H1 (cell line): ENCODE measurements around the gene GJB3. TPM values are rescaled to one million over a fixed set of nuclear protein-coding genes. Genes with fewer than 3 reads are reported as not detected.

Experiments
- CTCF ChIA-PET: fragments of 300-600 bp; sonication (Branson Sonifier 250); formaldehyde crosslinking; loops from one replicate; lab custom pipeline; 2021; ENCODE audit not compliant: partially characterized antibody; lab: Charles Lee
- POLR2A ChIA-PET: fragments of 300-600 bp; sonication (Branson Sonifier 250); formaldehyde crosslinking; loops from one replicate; lab custom pipeline; 2021; ENCODE audit warnings: inconsistent platforms; ENCODE audit not compliant: partially characterized antibody; lab: Charles Lee
- DNase-seq, 2 experiments: peaks; one replicate each; pipeline versions ENCODE4 v3.0.0 to v3.0.0-alpha.2; 2010 to 2022; ENCODE audit warnings: low spot score in 2 of 2, low read depth in 1 of 2, mixed read lengths in 1 of 2
- FAIRE-seq: peaks from 2 replicates; lab custom pipeline; 2011; peaks lifted over from hg19 to GRCh38; lab: Jason Lieb, UNC
- H2AFZ ChIP-seq: 2 replicates; pipeline ENCODE4 v1.8.1; 2012; ENCODE audit warnings: low read length, inconsistent platforms
- H2AK5ac ChIP-seq: 2 replicates; pipeline ENCODE4 v1.6.1; 2013; ENCODE audit warnings: low read depth, low read length
- H2BK120ac ChIP-seq: replicated peaks from 2 replicates; pipeline ENCODE3; 2013; ENCODE audit warnings: low read depth, low read length, inconsistent platforms
- H2BK12ac ChIP-seq: 2 replicates; pipeline ENCODE4 v1.6.1; 2013; ENCODE audit warnings: low read depth, low read length
- H2BK15ac ChIP-seq: 2 replicates; pipeline ENCODE4 v1.6.1; 2013; ENCODE audit warnings: low read length
- H2BK20ac ChIP-seq: 2 replicates; pipeline ENCODE4 v1.6.1; 2013; ENCODE audit warnings: low read length
- H2BK5ac ChIP-seq: 2 replicates; pipeline ENCODE4 v1.6.1; 2013; ENCODE audit warnings: low read depth, low read length
- H3K14ac ChIP-seq: 2 replicates; pipeline ENCODE4 v1.6.1; 2013; ENCODE audit warnings: inconsistent platforms; ENCODE audit not compliant: insufficient read length
- H3K18ac ChIP-seq: 2 replicates; pipeline ENCODE4 v1.6.1; 2013; ENCODE audit warnings: low read length; ENCODE audit errors: extremely low read depth
- H3K23ac ChIP-seq: 2 replicates; pipeline ENCODE4 v1.6.1; 2013; ENCODE audit warnings: inconsistent platforms; ENCODE audit not compliant: insufficient read length
- H3K23me2 ChIP-seq: 2 replicates; pipeline ENCODE4 v1.6.1; 2013; ENCODE audit warnings: low read depth, low read length
- H3K27ac ChIP-seq: 2 replicates; pipeline ENCODE4 v1.6.1; 2011; ENCODE audit warnings: low read depth, low read length, inconsistent platforms
- H3K27me3 ChIP-seq, 4 experiments: replicated peaks in 1 of 4; 1 replicate in 1 of 4; 2 replicates in 3 of 4; pipeline versions ENCODE4 v1.6.1 to v1.8.1; 2011 to 2013; ENCODE audit warnings: low read length in 3 of 4, mild to moderate bottlenecking in 3 of 4, inconsistent platforms in 2 of 4, mixed read lengths in 2 of 4, moderate library complexity in 1 of 4; ENCODE audit not compliant: control insufficient read depth in 3 of 4, insufficient read depth in 3 of 4; ENCODE audit errors: extremely low read depth in 1 of 4
- H3K36me3 ChIP-seq, 4 experiments: 2 replicates each; pipeline versions ENCODE4 v1.6.1 to v1.8.1; 2011 to 2013; ENCODE audit warnings: mild to moderate bottlenecking in 4 of 4, low read length in 3 of 4, moderate library complexity in 2 of 4, control low read depth in 1 of 4, inconsistent platforms in 1 of 4; ENCODE audit not compliant: insufficient read depth in 4 of 4, control insufficient read depth in 2 of 4
- H3K4ac ChIP-seq: replicated peaks from 2 replicates; pipeline ENCODE3; 2013; ENCODE audit warnings: low read length, low read depth, mixed read lengths, inconsistent platforms; ENCODE audit not compliant: insufficient read length
- H3K4me1 ChIP-seq, 4 experiments: replicated peaks in 1 of 4; 1 replicate in 1 of 4; 2 replicates in 3 of 4; pipeline versions ENCODE4 v1.6.1 to v1.8.1; 2011 to 2013; ENCODE audit warnings: low read length in 3 of 4, inconsistent platforms in 2 of 4, mixed read lengths in 1 of 4; ENCODE audit not compliant: insufficient read depth in 4 of 4, control insufficient read depth in 3 of 4
- H3K4me2 ChIP-seq, 2 experiments: 2 replicates each; pipeline versions ENCODE4 v1.6.1 to v1.8.1; 2011 to 2013; ENCODE audit warnings: low read depth in 2 of 2, low read length in 2 of 2, control low read depth in 1 of 2, inconsistent platforms in 1 of 2, mild to moderate bottlenecking in 1 of 2; ENCODE audit not compliant: insufficient read depth in 1 of 2
- H3K4me3 ChIP-seq, 4 experiments: fragments of 200-600, 300-600 bp in 1 of 4; sonication (generic), shearing (Covaris generic), sonication (Bioruptor Twin) in 1 of 4; 2 replicates each; pipeline versions ENCODE4 v1.5.1 to v1.8.1; 2011 to 2016; ENCODE audit warnings: low read length in 4 of 4, low read depth in 3 of 4, control low read depth in 2 of 4, inconsistent platforms in 2 of 4, mild to moderate bottlenecking in 2 of 4, mixed read lengths in 1 of 4, moderate library complexity in 1 of 4; ENCODE audit not compliant: insufficient read depth in 2 of 4; ENCODE audit errors: extremely low read depth in 1 of 4
- H3K56ac ChIP-seq: replicated peaks from 2 replicates; pipeline ENCODE3; 2013; ENCODE audit warnings: low read depth, mild to moderate bottlenecking, mixed read lengths, low read length, inconsistent platforms; ENCODE audit not compliant: insufficient read length
- H3K79me1 ChIP-seq: 2 replicates; pipeline ENCODE4 v1.6.1; 2013; ENCODE audit warnings: low read depth, low read length, control low read depth
- H3K79me2 ChIP-seq, 2 experiments: 2 replicates each; pipeline versions ENCODE4 v1.6.1 to v1.8.1; 2012 to 2013; ENCODE audit warnings: low read length in 2 of 2, mild to moderate bottlenecking in 2 of 2, inconsistent platforms in 1 of 2; ENCODE audit not compliant: insufficient read depth in 2 of 2, control insufficient read depth in 1 of 2
- H3K9ac ChIP-seq, 4 experiments: replicated peaks in 1 of 4; 1 replicate in 1 of 4; 2 replicates in 3 of 4; pipeline versions ENCODE4 v1.6.1 to v1.8.1; 2011 to 2013; ENCODE audit warnings: low read depth in 3 of 4, low read length in 3 of 4, control low read depth in 2 of 4, mild to moderate bottlenecking in 2 of 4, moderate library complexity in 2 of 4, inconsistent platforms in 1 of 4; ENCODE audit errors: extremely low read depth in 1 of 4
- H3K9me3 ChIP-seq, 2 experiments: 2 replicates each; pipeline versions ENCODE4 v1.6.1 to v1.8.1; 2012 to 2013; ENCODE audit warnings: mild to moderate bottlenecking in 2 of 2, moderate library complexity in 2 of 2, control low read depth in 1 of 2, inconsistent platforms in 1 of 2, low read depth in 1 of 2, low read length in 1 of 2, mixed read lengths in 1 of 2; ENCODE audit not compliant: insufficient read depth in 2 of 2
- H4K20me1 ChIP-seq, 2 experiments: replicated peaks in 1 of 2; 2 replicates each; pipeline versions ENCODE3 to v1.8.1; 2011 to 2013; ENCODE audit warnings: inconsistent platforms in 2 of 2, low read length in 2 of 2, mild to moderate bottlenecking in 1 of 2; ENCODE audit not compliant: insufficient read depth in 2 of 2, control insufficient read depth in 1 of 2
- H4K5ac ChIP-seq: 2 replicates; pipeline ENCODE4 v1.6.1; 2013; ENCODE audit warnings: low read length, low read depth, mixed read lengths, inconsistent platforms; ENCODE audit not compliant: insufficient read length
- H4K8ac ChIP-seq: 2 replicates; pipeline ENCODE4 v1.8.0; 2013; ENCODE audit warnings: mild to moderate bottlenecking, moderate library complexity, low read length, inconsistent platforms; ENCODE audit not compliant: insufficient read depth; ENCODE audit errors: extremely low read depth
- H4K91ac ChIP-seq: replicated peaks from 2 replicates; pipeline ENCODE3; 2013; ENCODE audit warnings: low read length, mixed read lengths, inconsistent platforms; ENCODE audit not compliant: insufficient read length
- BACH1 ChIP-seq: IDR thresholded peaks from 2 replicates; pipeline ENCODE4 v1.6.1; 2012; ENCODE audit warnings: low read length, improper control_type of control experiment
- E2F6 ChIP-seq: IDR thresholded peaks from 2 replicates; pipeline ENCODE4 v1.6.1; 2012; ENCODE audit warnings: inconsistent platforms
- EGR1 ChIP-seq: IDR thresholded peaks from 2 replicates; pipeline ENCODE4 v1.6.1; 2011; ENCODE audit warnings: low read depth, low read length, borderline replicate concordance
- EP300 ChIP-seq, 2 experiments: IDR thresholded peaks; 1 replicate in 1 of 2; 2 replicates in 1 of 2; pipeline ENCODE4 v1.6.1; 2011 to 2012; ENCODE audit warnings: low read depth in 2 of 2, low read length in 2 of 2, mild to moderate bottlenecking in 2 of 2, borderline replicate concordance in 1 of 2, inconsistent platforms in 1 of 2, moderate library complexity in 1 of 2
- NANOG ChIP-seq: IDR thresholded peaks from 2 replicates; pipeline ENCODE4 v1.6.1; 2011; ENCODE audit warnings: low read length, low read depth, mild to moderate bottlenecking, inconsistent platforms; ENCODE audit not compliant: insufficient read depth, poor library complexity, severe bottlenecking
- USF2 ChIP-seq: IDR thresholded peaks from 2 replicates; pipeline ENCODE4 v1.6.1; 2011; ENCODE audit warnings: low read length, improper control_type of control experiment
- WGBS, 2 experiments: shearing (Covaris generic) in 1 of 2; methylation state at CpG; one replicate each; pipeline versions ENCODE4 v1.1.6 to v1.1.7; 2013 to 2015; ENCODE audit warnings: low lambda C conversion rate in 2 of 2, mixed read lengths in 2 of 2, inconsistent platforms in 1 of 2, low coverage in 1 of 2, missing lambda C conversion rate in 1 of 2; ENCODE audit not compliant: insufficient replicate concordance in 2 of 2, insufficient coverage in 1 of 2, insufficient read length in 1 of 2; ENCODE audit errors: extremely low coverage in 1 of 2, missing lambda C conversion rate in 1 of 2; 5-methylcytosine and 5-hydroxymethylcytosine counted together
- polyA plus RNA-seq, 7 experiments: library from polyadenylated mRNA; depleted of rRNA in 3 of 7; stranded (reverse) in 5 of 7; unstranded in 2 of 7; fragments of >200 nt in 5 of 7; fragments of 200-250 nt in 2 of 7; gene quantifications; 1 replicate in 5 of 7; 2 replicates in 1 of 7; 4 replicates in 1 of 7; pipeline versions ENCODE4 v1.2.1 to v1.2.3, GENCODE V29; 2011 to 2013; ENCODE audit warnings: missing spikeins in 2 of 7, mixed read lengths in 2 of 7
- total RNA-seq: library from RNA; stranded (reverse); fragmentation: NEBNext Ultra II Directional; extraction: Animal tissue kit (Norgen Biotek cat#: 25700); gene quantifications from 2 replicates; pipeline ENCODE4 v1.2.1, GENCODE V29; 2021
- TF ChIP-seq, protein P1 (sequence below), 3 experiments: IDR thresholded peaks; 1 replicate in 2 of 3; 2 replicates in 1 of 3; pipeline versions ENCODE4 v1.5.1 to v1.6.1; 2011; ENCODE audit warnings: low read length in 3 of 3, mild to moderate bottlenecking in 3 of 3, inconsistent platforms in 2 of 3, low read depth in 1 of 3, moderate library complexity in 1 of 3; ENCODE audit not compliant: insufficient read depth in 1 of 3; ENCODE audit errors: control extremely low read depth in 1 of 3

Gene GJB3
- total and polyA plus RNA-seq, 2 of the 8 experiments (the other 6 are each of a cell fraction or from before 2014, with no cell fraction given), result 0.93 to 1.6 TPM

DNA sequence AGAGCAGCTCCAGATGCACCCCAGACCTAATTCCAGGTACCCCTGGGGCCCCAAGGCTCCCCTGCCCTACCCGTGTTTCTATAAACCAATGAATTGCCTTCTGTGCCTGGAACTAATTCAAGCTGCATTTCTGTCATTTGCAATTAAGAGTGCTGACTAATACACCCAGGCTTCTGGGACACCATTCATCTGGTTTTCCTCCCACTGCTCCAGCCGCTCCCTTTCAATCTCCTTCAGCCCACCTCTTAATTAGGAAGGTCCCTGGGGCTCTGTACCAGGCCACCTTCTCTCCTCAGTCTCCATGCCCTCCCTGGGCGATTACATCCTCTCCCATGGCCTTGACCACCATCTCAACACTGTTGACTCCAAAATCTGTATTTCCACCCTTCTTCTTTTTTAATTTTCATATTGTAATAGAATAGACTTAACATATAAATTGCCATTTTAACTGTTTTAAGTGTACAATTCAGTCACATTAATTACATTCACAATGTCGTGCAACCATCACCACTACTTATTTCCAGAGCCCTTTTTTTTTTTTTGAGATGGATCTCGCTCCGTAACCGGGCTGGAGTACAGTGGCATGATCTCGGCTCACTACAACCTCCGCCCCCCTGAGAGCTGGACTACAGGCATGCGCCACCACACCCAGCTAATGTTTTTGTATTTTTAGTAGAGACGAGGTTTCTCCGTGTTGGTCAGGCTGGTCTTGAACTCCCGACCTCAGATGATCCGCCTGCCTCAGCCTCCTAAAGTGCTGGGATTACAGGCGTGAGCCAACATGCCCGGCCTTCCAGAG lies 9.2 kb upstream of the GJB3 start:
- CTCF ChIA-PET, result interaction anchor here (0.6 to 1.8 kb wide), 5 partner anchors 10 to 982 kb away, joined by 3 to 4 read pairs (median 3); no protein-coding TSS in a partner anchor
- WGBS, 2 experiments, result 94% methylated on average over 16 of the region's 16 CpGs; no CpG with 5 or more reads in 1 of the 2 experiments
- H4K91ac ChIP-seq, result no peak overlapping the region
- TF ChIP-seq EGR1, result no peak
- TF ChIP-seq, protein P1, sequence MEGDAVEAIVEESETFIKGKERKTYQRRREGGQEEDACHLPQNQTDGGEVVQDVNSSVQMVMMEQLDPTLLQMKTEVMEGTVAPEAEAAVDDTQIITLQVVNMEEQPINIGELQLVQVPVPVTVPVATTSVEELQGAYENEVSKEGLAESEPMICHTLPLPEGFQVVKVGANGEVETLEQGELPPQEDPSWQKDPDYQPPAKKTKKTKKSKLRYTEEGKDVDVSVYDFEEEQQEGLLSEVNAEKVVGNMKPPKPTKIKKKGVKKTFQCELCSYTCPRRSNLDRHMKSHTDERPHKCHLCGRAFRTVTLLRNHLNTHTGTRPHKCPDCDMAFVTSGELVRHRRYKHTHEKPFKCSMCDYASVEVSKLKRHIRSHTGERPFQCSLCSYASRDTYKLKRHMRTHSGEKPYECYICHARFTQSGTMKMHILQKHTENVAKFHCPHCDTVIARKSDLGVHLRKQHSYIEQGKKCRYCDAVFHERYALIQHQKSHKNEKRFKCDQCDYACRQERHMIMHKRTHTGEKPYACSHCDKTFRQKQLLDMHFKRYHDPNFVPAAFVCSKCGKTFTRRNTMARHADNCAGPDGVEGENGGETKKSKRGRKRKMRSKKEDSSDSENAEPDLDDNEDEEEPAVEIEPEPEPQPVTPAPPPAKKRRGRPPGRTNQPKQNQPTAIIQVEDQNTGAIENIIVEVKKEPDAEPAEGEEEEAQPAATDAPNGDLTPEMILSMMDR (IDR thresholded peaks at IDR 0.05; ENCODE audit: control extremely low read depth in 1 of 3, insufficient read depth in 1 of 3, low read depth in 1 of 3, low read length in 3 of 3), result no peak
- no peak for TF ChIP-seq E2F6
- no peak for TF ChIP-seq EP300 (IDR thresholded peaks at IDR 0.05; ENCODE audit: borderline replicate concordance in 1 of 2, low read depth in 2 of 2, low read length in 2 of 2)
- TF ChIP-seq USF2, result no peak
- TF ChIP-seq NANOG, result no peak
- no peak for TF ChIP-seq BACH1

More for the DNA sequence above, 9.2 kb upstream of the GJB3 start:
- Histone ChIP-seq H2AFZ (no peak overlapping the region), H4K5ac (no peak overlapping the region), H3K27ac (no peak overlapping the region), H4K8ac (no peak overlapping the region), H3K23me2 (peaks cover 2% of the 10 kb centered on the region; the same call in 1 of the 2 replicates), H2BK20ac (no peak overlapping the region), H3K9ac (no peak overlapping the region), H2BK12ac (no peak overlapping the region), H3K79me2 (no peaks in the 10 kb centered on the region), H3K23ac (no peak overlapping the region), H3K4me2 (no peak overlapping the region), H3K4me3 (no peak overlapping the region), H3K4me1 (no peaks in the 10 kb centered on the region), H4K20me1 (no peaks in the 10 kb centered on the region), H3K36me3 (no peaks in the 10 kb centered on the region), H2BK15ac (no peak overlapping the region), H3K56ac (no peak overlapping the region), H3K4ac (no peak overlapping the region), H3K18ac (no peak overlapping the region), H3K79me1 (no peaks in the 10 kb centered on the region), H3K27me3 (0 out of 7 replicates have a peak, but pooled peaks cover 0 to 4% (median 0%) of the 10 kb centered on the region in 4 experiments), H2AK5ac (no peak overlapping the region), H2BK5ac (no peak overlapping the region), H3K9me3 (no peaks in the 10 kb centered on the region), H2BK120ac (no peak overlapping the region), H3K14ac (no peak overlapping the region)
- POLR2A ChIA-PET, result interaction anchor here (1.2 kb wide), 1 partner anchor 10 kb away, joined by 3 read pairs; no protein-coding TSS in a partner anchor
- DNase-seq (no peak), FAIRE-seq (no peak)
